Left forelimb (tissue), 1 donor: ENCODE data around the gene RCHY1.
A peak's percentile ranks its signal among the peaks of the same experiment; 100 is the strongest.
"Not testable (repeated sequence)": the region's sequence is repeated elsewhere in the genome, so short reads cannot be mapped to it uniquely, and the experiment has no call there.

Source experiments
- DNase-seq: peaks from one replicate; pipeline ENCODE4 v3.0.0-alpha.2; 2018; ENCODE audit warnings: low spot score

RCHY1 gene

DNA sequence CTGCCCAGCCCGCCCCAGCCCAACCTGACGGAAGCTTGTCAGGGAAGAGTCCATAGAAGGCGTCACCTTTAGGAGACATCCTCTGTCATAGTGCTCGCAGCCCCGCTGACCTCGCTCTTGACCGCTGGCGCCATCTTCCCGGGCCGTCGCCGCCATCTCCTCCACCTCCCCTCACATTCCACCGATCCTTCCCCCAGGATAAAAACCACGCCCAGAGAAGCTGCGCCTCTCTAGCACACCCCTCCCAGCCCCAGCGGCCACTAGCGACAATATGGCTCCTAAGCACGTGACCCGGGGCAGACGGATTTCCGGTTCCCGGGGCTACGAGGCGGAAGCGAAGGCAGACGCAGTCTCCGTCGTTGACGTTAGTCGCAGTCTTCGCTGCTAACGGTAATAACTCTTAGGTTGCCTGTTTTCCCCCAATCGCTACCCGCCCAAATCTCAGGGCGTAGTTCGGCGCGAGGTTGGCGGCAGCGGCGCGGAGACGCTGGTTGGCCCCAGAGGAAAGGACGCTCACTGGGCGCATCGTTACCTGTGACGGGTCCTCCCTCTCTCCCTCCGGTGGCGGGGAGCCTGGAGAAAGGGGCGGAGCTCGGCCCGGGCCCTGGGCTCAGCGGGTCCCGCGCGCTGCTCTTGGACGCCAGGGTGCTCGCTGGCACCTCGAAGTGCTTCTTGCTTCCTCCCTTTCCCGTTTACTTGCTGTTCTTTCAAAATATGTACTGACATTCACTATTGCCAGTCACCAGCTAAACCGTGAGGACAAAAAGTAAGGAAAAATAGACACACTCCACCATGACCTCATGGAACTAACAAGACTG lies at the start of gene RCHY1, which contains the start of gene THAP6:
Gene RCHY1, minus strand, starts transcription at position 273 of the 818 bp plus-strand sequence. Its CDS starts 117 bp downstream, at position 156.
Gene THAP6, plus strand, starts transcription at position 343 of the 818 bp plus-strand sequence. CDS start 980 bp downstream, outside the sequence.
- DNase-seq = peak; percentile 96

DNA sequence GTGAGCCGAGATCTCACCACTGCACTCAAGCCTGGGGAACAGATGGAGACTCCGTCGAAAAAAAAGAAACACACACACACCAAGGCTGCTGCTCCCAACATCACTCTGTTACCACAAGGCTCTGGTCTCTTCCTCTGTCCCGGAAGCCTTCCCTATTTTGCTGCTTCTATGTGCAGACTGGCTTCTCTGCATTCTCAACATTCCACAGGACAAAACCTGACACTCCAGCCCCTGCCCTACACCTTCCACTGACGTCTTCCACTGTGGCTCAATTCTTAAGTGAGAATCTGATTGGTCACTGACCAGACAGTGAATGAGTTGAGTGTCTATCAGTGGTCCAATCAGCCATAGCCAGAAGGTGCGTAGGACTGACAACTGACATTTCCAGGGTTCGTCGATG lies 47.6 kb upstream of the RCHY1 start:
- no peak for DNase-seq

DNA sequence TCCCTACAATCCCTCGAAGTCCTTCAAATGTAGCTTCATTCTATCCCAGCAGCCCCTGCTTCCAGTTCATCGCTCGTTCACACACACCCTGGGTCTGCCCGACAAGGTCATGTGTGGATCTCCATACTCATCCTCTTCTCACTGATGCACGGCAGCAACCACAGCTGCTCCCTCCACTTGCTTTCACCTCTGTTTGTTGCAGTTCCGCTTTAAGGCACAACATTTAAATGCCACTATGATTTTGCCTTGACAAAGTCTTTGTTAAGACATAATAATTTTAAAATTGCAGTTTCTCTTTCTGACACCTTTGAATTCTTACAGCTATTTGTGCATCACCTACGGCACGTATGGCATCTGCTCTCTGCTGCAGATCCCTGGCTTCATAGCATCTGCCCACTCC lies 43.5 kb upstream of the RCHY1 start:
- DNase-seq = no peak

DNA sequence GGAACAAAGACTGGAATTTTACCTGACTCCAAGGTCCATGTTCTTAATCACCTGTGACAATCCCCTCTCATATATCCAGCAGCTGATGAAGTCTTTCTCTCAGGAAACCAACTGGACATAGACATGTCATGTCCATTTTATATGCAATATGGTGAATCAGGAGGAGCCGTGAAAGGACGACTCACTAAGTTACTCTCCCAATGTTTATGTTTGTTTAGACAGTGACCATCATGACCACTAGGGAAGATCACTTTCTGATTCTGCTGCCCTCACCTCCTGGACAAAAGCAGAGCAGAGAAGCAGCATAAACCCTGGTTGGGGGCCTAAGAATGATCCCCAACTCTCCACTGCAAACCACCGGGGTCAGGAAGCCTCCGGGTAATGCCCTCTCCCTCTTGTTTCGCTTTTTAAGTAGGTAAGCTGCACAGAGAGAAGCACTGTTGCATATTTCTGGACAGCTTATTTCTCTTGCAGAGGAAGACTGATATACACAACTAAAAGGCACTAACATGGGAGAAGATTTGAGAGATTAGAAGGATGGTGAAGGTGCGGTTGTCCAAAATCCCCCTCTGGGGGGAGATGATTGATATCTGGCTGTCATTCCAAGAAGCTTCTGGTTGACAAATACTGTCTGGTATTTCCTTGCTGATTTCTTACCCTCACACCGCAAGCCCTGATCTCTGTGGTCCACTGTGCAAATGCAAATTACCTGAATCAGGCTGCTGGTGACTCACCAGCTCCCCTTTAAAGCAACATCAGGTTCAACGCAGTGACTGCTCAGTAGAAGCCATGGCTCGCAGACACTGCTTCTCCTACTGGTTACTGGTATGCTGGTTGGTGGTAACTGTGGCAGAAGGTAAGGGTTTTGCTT lies 41.3 kb upstream of the RCHY1 start, which contains the start of gene ODAPH:
Gene ODAPH, plus strand, starts transcription at position 773 of the 871 bp plus-strand sequence. Its CDS starts 17 bp downstream, at position 790.
- DNase-seq = no peak

DNA sequence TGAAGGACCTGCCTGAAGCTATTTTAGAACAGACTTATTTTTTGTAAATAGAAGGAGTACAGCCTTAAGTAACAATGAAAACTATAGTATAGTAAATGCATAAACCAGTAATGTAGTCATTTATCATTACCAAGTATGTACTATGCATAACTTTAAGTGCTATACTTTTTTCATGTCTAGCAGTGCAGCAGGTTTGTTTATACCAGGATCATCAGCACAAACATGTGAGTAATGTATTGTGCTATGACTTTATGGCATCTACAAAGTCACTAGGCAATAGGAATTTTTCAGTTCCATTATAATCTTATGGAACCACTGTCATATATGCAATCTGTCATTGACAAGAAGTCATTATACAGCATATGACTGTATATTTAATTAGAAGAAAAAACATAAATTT lies 38.2 kb upstream of the RCHY1 start:
- DNase-seq = no peak

DNA sequence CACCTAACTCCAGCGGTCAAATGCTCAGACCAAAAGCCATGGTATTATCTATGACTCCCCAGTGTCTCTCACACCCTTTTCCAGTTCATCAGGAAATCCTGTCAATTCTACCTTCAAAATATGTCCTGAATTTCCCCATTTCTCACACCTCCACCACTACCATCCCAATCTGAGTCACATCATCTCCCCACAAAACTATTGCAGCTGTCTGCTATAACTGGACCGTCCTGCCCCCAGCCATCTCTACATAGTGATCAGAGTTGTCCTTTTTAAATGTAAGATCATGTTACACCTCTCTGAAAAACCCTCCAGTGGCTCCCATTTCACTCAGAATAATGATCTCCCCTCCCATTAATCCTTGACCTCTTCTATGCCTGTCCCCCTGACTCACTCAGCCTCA lies 34.8 kb upstream of the RCHY1 start:
- no peak for DNase-seq

DNA sequence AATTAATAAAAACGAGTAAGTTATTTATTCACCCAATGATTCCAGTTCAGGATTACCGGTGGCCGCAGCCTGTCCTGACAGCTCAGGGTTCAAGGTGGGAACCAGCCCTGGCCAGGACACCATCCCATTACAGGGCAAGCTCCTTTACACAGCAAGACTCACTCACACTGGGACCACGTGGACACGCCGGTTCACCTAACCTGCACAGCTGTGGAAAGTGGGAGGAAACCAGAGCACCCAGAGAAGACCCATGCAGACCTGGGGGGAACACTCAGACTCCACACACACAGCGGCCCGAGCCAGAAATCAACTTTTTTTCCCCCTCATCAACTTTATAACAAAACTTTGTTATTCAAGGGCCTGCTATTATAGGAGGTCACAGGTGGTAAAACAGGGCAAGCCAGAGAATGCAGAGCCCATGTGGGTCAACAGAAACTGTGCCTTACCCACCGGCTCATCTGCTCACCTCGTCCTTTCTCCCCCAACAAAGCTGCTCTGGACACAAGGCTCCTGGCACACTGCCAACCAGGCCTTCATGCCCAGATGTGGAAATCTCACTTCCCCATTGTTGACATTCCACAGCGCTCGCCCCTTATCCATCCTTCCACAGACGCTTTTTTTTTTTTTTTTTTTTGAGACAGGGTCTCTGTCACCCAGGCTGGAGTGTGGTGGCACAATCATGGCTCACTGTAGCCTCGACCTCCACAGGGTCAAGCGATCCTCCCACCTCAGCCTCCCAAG lies 33.6 kb upstream of the RCHY1 start:
- DNase-seq = no peak

DNA sequence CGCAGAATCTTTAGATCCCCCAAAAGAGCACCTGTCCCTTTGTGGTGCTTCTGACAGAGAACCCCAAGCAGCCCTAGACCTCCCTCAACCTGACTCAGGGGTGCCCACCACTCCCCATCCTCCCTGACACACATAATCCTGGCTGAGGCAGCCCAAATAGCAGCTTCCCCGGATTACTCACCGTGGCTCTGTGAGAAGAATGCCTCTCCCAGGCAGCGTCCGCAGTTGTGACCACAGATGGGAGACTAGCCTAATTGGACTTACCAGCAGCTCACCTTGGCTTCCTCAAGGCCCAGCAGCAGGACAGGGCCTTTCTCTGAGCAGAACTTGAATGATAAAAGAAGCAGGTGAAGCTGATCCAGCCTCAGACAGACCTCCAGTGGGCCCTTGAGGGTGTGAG lies 31.3 kb upstream of the RCHY1 start:
- no peak for DNase-seq

DNA sequence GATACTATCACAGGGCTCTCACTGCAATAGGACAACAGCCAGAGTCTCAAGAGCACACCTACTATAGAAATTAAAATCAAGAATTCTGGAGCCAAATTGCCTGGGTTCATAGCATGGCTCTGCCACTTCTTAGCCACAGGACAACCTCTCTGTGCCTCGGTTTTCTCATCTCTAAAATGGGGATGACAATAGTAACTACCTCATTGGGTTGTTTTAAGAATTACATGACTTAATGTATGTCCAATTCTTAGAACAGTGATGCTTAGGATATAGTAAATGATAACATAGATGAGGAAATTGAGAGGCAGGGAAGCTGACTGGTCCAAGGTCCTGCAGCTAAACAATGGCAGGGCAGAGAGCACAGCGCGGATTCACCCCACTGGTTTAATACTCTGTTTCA lies 30.7 kb upstream of the RCHY1 start:
- DNase-seq = no peak

DNA sequence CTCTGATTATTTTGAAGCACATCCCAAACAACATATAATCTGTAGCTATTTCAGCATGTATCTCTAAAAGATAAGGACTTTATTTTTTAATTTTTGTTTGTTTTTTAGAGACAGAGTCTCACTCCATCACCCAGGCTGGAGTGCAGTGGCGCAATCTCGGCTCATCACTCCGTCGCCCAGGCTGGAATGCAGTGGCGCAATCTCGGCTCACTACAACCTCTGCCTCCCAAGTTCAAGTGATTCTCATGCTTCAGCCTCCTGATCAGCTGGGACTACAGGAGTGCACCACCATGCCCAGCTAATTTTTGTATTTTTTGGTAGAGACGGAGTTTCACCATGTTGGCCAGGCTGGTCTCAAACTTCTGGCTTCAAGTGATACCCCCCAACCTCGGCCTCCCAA lies 30.0 kb upstream of the RCHY1 start:
- not testable (repeated sequence) for DNase-seq

DNA sequence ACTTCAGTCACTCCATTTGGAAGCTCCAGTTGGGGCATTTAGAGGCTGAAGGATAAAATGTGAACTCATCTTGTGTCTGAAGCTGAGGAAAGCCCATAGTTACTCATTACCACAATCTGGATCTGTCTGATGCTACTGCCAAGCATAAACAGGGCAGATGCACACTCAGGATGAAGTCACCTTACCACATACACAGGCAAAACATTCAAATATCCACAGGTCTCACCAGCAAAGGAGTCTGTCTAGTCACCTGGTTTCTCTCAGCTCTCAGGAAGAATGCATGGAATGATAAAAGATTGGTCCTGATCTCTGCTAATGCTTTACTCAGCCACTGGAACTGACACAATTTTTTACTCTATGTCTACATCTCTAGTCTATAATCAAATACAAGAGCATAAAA lies 28.6 kb upstream of the RCHY1 start:
- DNase-seq = no peak

DNA sequence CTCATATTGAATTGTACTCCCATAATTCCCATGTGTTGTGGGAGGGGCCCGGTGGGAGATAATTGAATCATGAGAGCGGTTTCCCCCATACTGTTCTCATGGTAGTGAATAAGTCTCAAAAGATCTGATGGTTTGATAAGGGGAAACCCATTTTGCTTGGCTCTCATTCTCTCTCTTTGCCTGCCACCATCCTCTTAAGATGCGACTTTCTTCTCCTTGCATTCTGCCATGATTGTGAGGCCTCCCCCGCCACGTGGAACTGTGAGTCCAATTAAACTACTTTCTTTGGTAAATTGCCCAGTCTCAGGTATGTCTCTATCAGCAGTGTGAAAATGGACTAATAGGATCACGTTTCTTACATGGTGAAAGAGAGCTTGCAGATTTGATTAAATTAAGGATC lies 23.1 kb upstream of the RCHY1 start:
- not testable (repeated sequence) for DNase-seq

DNA sequence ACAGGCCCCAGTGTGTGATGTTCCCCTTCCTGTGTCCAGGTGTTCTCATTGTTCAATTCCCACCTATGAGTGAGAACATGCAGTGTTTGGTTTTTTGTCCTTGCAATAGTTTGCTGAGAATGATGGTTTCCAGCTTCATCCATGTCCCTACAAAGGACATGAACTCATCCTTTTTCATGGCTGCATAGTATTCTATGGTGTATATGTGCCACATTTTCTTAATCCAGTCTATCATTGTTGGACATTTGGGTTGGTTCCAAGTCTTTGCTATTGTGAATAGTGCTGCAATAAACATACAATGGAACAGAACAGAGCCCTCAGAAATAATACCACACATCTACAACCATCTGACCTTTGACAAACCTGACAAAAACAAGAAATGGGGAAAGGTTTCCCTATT lies 19.7 kb upstream of the RCHY1 start:
- not testable (repeated sequence) for DNase-seq

DNA sequence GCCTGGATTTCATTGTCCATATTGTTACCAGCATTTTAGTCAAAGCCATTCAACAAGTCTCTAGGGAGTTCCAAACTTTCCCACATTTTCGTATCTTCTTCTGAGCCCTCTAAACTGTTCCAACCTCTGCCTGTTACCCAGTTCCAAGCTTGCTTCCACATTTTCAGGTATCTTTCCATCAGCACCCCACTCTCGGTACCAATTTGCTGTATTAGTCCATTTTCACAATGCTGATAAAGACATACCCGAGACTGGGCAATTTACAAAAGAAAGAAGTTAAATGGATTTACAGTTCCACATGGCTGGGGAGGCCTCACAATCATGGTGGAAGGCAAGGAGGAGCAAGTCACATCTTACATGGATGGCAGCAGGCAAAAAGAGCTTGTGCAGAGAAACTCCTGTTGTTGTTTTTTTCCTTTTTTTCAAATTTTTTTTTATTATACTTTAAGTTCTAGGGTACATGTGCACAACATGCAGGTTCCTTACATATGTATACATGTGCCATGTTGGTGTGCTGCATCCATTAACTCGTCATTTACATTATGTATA lies 19.2 kb upstream of the RCHY1 start:
- not testable (repeated sequence) for DNase-seq

DNA sequence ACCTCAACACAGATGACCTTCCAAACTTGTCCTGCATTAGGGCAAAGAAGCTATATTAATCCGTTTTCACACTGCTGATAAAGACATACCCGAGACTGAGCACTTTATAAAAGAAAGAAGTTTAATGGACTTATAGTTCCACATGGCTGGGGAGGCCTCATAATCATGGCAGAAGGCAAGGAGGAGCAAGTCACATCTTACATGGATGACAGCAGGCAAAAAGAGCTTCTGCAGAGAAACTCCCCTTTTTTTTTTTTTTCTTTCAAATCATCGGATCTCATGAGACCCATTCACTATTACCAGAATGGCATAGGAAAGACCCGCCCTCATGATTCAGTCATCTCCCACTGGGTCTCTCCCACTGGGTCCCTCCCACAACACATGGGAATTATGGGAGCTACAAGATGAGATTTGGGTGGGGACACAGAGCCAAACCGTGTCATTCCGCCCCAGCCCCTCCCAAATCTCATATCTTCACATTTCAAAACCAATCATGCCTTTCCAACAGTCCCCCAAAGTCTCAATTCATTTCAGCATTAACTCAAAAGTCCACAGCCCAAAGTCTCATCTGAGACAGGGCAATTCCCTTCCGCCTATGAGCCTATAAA lies 17.4 kb upstream of the RCHY1 start:
- DNase-seq = not testable (repeated sequence)

DNA sequence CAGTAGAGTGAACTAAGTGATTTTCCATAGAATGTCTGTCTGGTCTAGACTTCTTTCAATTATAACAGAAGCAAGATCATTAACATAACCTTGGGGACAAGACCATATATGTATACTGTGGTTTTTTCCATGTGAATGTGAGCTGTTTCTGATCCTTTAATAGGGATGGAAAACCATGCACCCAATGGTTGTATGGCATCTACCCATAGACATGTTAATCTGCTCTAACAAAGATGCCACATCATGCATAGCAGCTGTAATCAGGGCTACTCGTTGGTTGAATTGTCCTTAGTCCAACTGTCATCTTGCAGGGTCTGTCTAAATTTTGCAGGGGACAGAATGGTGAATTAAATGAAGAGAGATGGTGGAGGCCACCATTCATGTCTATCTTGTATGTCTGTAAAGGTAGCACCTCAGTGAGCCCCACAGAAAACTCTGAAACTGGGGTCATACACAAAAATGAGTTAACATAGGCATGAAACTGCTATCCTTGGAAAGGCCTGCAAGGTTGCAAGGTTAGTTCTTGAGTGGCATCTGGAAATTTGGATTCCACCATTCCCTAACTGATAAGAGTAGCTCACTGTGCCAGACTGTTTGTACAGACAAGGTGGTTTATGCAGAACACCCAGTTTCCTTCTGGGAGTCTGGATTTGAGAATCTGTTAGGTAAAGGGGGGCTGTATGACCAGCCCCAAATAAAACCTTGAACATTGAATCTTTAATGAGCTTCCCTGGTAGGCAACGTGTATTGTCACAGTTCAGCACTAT lies 16.5 kb upstream of the RCHY1 start:
- DNase-seq = no peak

DNA sequence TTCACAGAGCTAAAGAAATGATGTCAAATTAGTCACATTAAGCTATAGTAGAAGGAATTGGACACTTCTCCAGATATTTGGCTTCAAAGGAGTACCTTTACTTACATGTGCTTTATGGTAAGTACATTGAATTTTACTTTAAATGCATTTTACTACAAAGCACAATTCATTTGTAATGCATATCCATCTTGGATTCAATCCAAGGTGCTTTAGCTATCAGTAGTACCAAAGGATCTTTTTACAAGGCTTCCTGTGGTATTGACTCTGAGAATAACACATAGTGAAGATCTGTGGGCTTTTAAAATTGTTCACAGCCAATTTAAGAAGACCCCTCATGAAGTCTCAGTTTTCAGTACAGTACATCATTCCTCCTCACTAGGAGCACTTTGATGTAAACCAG lies 13.3 kb upstream of the RCHY1 start:
- DNase-seq = no peak

DNA sequence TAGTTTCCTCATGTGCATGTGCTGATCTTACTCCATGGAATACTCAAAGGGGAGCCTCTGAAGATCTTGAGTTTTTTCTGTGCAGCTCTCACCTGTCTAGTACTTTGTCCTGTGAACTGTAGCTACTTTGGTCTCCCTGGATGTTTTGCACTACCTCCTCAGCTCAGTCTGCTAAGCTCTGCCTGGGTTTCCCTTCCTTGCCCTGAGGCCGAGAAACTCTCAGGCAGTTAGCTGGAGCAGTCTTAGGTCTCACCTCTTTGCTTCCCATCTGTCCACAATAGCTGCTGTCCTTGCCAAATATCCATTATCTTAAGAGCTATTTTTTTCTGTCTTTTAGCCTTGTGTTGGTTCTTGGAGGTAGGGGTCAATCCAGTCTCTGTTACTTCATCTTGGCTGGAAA lies 11.7 kb upstream of the RCHY1 start:
- no peak for DNase-seq

DNA sequence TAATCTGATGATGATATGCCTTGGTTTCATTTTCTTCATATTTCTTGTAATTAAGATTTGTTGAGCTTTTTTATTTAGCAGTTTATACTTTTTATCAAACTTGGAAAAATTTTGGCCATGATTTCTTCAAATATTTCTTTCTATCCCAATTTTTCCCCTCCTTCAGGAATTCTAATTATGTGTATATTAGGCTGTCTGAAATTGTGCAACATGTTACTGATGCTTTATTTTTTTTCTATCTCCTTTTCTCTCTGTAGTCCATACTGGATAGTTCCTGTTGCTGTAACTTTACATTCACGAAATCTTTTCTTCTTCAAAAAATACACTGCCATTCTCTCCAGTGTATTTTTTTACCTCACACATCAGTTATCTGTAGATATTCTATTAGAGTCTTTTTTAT lies 10.9 kb upstream of the RCHY1 start:
- DNase-seq = no peak

DNA sequence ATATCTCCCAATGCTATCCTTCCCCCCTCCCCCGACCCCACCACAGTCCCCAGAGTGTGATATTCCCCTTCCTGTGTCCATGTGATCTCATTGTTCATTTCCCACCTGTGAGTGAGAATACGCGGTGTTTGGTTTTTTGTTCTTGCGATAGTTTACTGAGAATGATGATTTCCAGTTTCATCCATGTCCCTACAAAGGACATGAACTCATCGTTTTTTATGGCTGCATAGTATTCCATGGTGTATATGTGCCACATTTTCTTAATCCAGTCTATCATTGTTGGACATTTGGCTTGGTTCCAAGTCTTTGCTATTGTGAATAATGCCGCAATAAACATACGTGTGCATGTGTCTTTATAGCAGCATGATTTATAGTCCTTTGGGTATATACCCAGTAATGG lies 5.2 kb upstream of the RCHY1 start:
- DNase-seq = not testable (repeated sequence)

DNA sequence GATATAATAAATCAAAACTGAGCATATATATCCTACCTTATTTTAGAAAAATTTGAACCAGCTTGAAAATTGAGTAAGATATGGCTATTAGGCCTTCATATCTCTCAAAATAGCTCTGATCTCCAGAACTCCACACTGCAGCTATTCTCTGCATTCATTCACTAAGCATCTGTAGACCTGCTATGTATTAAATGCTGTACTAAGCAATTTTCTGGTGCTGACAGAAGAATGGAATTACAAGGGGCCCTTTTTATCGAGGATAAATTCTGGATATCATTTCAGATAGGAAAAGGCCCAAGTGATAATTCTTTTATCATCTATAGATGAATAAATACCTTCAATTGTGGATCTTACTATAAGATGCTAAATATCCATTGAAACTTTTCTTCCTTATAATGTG lies 1.9 kb upstream of the RCHY1 start:
- no peak for DNase-seq
